Head of caudate nucleus (tissue), 42 donors: Measurements from ENCODE around the gene ZNF280B.
"Not testable (repeated sequence)": the region's sequence is repeated elsewhere in the genome, so short reads cannot be mapped to it uniquely, and the experiment has no call there.

Source experiments
- DNase-seq, 42 donors: peaks; one replicate each; pipeline versions ENCODE4 v3.0.0 to v3.0.0-alpha.2; 2020 to 2021; ENCODE audit warnings: mixed read lengths in 7 of 42
- intact Hi-C: fragments of 100-400 bp; cut with DNase I; formaldehyde crosslinking; loops from one replicate; pipeline ENCODE4 v1.15.0; 2022

Gene ZNF280B

GRCh38 chr22:22536916-22537315, 28.4 kb upstream of the ZNF280B start:
- intact Hi-C loops, result no loop called here
- DNase-seq, result no peak

- intact Hi-C loops, result no loop called here
- no peak for DNase-seq
Measured at GRCh38 chr22:22536515-22536914, 28.0 kb upstream of the ZNF280B start.

- intact Hi-C loops, result no loop called here
- DNase-seq, result no peak
Measured at GRCh38 chr22:22535662-22536061, 27.1 kb upstream of the ZNF280B start.

- DNase-seq, result no peak
- intact Hi-C loops, result no loop called here
Measured at GRCh38 chr22:22534604-22535415, 26.3 kb upstream of the ZNF280B start.

- DNase-seq, result no peak
- intact Hi-C loops, result no loop called here
Measured at GRCh38 chr22:22533863-22534262, 25.3 kb upstream of the ZNF280B start.

- intact Hi-C loops, result no loop called here
- DNase-seq, result no peak
Measured at GRCh38 chr22:22533417-22533816, 24.9 kb upstream of the ZNF280B start.

- DNase-seq, intact Hi-C loops: not testable (repeated sequence)
Measured at GRCh38 chr22:22532547-22533071, 24.1 kb upstream of the ZNF280B start.

GRCh38 chr22:22531770-22532546, 23.4 kb upstream of the ZNF280B start:
- intact Hi-C loops, result no loop called here
- no peak for DNase-seq

GRCh38 chr22:22528780-22529179, 20.2 kb upstream of the ZNF280B start:
- intact Hi-C loops, result no loop called here
- peak in 1 of 42 donors; percentile 18 for DNase-seq

GRCh38 chr22:22527312-22527711, 18.8 kb upstream of the ZNF280B start:
- no peak for DNase-seq
- intact Hi-C loops, result no loop called here

GRCh38 chr22:22526125-22526912, 17.8 kb upstream of the ZNF280B start:
- no peak for DNase-seq
- intact Hi-C loops, result no loop called here

- no peak for DNase-seq
- intact Hi-C loops, result no loop called here
Measured at GRCh38 chr22:22523494-22523893, 15.0 kb upstream of the ZNF280B start.

GRCh38 chr22:22521631-22522030, 13.1 kb upstream of the ZNF280B start:
- intact Hi-C loops, result no loop called here
- no peak for DNase-seq

GRCh38 chr22:22520667-22521602, 12.4 kb upstream of the ZNF280B start:
- intact Hi-C loops, result no loop called here
- DNase-seq, result no peak

- DNase-seq, result no peak
- intact Hi-C loops, result no loop called here
Measured at GRCh38 chr22:22520020-22520656, 11.6 kb upstream of the ZNF280B start, which contains the start of gene ZNF280A. Gene ZNF280A (minus strand): TSS chr22:22520270. CDS start chr22:22515630, 4,640 bp downstream.

GRCh38 chr22:22519591-22519990, 11.0 kb upstream of the ZNF280B start:
- intact Hi-C loops, result no loop called here
- no peak for DNase-seq

GRCh38 chr22:22516992-22517391, 8.4 kb upstream of the ZNF280B start:
- intact Hi-C loops, result no loop called here
- no peak for DNase-seq

- DNase-seq, result no peak
- intact Hi-C loops, result no loop called here
Measured at GRCh38 chr22:22515890-22516289, 7.3 kb upstream of the ZNF280B start.
